GM12878 (cell line): ENCODE results near the gene DPPA3. TPM values are rescaled to one million over a fixed set of nuclear protein-coding genes. Genes with fewer than 3 reads are reported as not detected.
"Not testable (repeated sequence)": the region's sequence is repeated elsewhere in the genome, so short reads cannot be mapped to it uniquely, and the experiment has no call there.

ENCODE experiments used
- ATAC-seq: fragments of 200-7000 bp; cut with Tn5 transposase; 3 replicates; pipeline ENCODE4 v1.9.1; 2020; ENCODE audit warnings: mild to moderate bottlenecking, moderate library complexity
- BruUV-seq: library from RNA; stranded (reverse); fragments of 400-500 nt; replicated peaks from 2 replicates; lab custom pipeline; 2021; lab: Mats Ljungman, UMichigan
- CTCF ChIA-PET: fragments of 300-600 bp; sonication (Branson Sonifier 250); formaldehyde crosslinking; extraction: SDS; loops from one replicate; lab custom pipeline; 2021; ENCODE audit warnings: inconsistent platforms; lab: Yijun Ruan, JAX
- POLR2A ChIA-PET: fragments of 350-600 bp; formaldehyde crosslinking; extraction: SDS; loops from one replicate; lab custom pipeline; 2021; ENCODE audit warnings: inconsistent platforms; lab: Charles Lee
- RAD21 ChIA-PET: fragments of 300-600 bp; sonication (Branson Sonifier 250); formaldehyde crosslinking; loops from one replicate; lab custom pipeline; 2023; ENCODE audit warnings: antibody characterized with exemption; ENCODE audit not compliant: unreplicated experiment; lab: Charles Lee
- SMC1A ChIA-PET: fragments of 300-600 bp; sonication (Branson Sonifier 250); formaldehyde crosslinking; loops from one replicate; lab custom pipeline; 2023; ENCODE audit not compliant: unreplicated experiment, uncharacterized antibody; lab: Charles Lee
- DNase-seq: peaks from one replicate; pipeline ENCODE4 v3.0.0-alpha.2; 2011; ENCODE audit warnings: low read depth, low spot score
- FAIRE-seq: peaks from 3 replicates; lab custom pipeline; 2011; peaks lifted over from hg19 to GRCh38; lab: Jason Lieb, UNC
- H2AFZ ChIP-seq: 2 replicates; pipeline ENCODE4 v1.6.0; 2011; ENCODE audit warnings: low read depth, low read length, control low read depth; ENCODE audit not compliant: control insufficient read depth
- H3K27ac ChIP-seq: 2 replicates; pipeline ENCODE4 v1.5.1; 2011; ENCODE audit warnings: control low read depth; ENCODE audit not compliant: control insufficient read depth, insufficient read depth
- H3K27me3 ChIP-seq, 2 experiments: replicated peaks in 1 of 2; 2 replicates each; pipeline versions ENCODE4 v1.6.0 to v1.6.1; 2011; ENCODE audit warnings: low read length in 1 of 2; ENCODE audit not compliant: control insufficient read depth in 2 of 2, insufficient read depth in 2 of 2
- H3K36me3 ChIP-seq, 2 experiments: 2 replicates each; pipeline ENCODE4 v1.5.1; 2011; ENCODE audit warnings: low read length in 1 of 2; ENCODE audit not compliant: control insufficient read depth in 2 of 2, insufficient read depth in 2 of 2
- H3K4me1 ChIP-seq: 2 replicates; pipeline ENCODE4 v1.6.1; 2011; ENCODE audit warnings: mild to moderate bottlenecking, low read length, moderate library complexity, mixed read lengths; ENCODE audit not compliant: control insufficient read depth, insufficient read depth
- H3K4me2 ChIP-seq: 2 replicates; pipeline ENCODE4 v1.6.0; 2011; ENCODE audit warnings: control low read depth; ENCODE audit not compliant: control insufficient read depth, insufficient read depth
- H3K4me3 ChIP-seq: fragments of 200-600 bp; sonication (generic); 2 replicates; pipeline ENCODE4 v1.5.1; 2016
- H3K79me2 ChIP-seq: 2 replicates; pipeline ENCODE4 v1.6.0; 2011; ENCODE audit warnings: low read length; ENCODE audit not compliant: control insufficient read depth, insufficient read depth
- H3K9ac ChIP-seq: 2 replicates; pipeline ENCODE4 v1.8.0; 2011; ENCODE audit warnings: low read length, control low read depth, mixed read lengths; ENCODE audit not compliant: control insufficient read depth, insufficient read depth
- H3K9me3 ChIP-seq: replicated peaks from 3 replicates; pipeline ENCODE4 v1.5.1; 2011; ENCODE audit warnings: mild to moderate bottlenecking, low read length; ENCODE audit not compliant: control insufficient read depth, insufficient read depth
- H4K20me1 ChIP-seq: 2 replicates; pipeline ENCODE4 v1.6.0; 2011; ENCODE audit not compliant: control insufficient read depth, insufficient read depth
- SREBF2 ChIP-seq: IDR thresholded peaks from 2 replicates; pipeline ENCODE4 v1.6.1; 2012; ENCODE audit warnings: mild to moderate bottlenecking, low read length
- WGBS: methylation state at CpG from one replicate; pipeline ENCODE4 v1.1.6; 2016; ENCODE audit warnings: low lambda C conversion rate; ENCODE audit not compliant: insufficient replicate concordance, insufficient coverage; ENCODE audit errors: missing lambda C conversion rate; 5-methylcytosine and 5-hydroxymethylcytosine counted together
- in situ Hi-C: fragments of 300-500 bp; cut with MboI; formaldehyde crosslinking; loops from 9 replicates; pipeline ENCODE4 v1.14.3; 2018; ENCODE audit warnings: mixed read lengths
- intact Hi-C: fragments of 100-400 bp; cut with micrococcal nuclease; formaldehyde crosslinking; loops from one replicate; pipeline ENCODE4 v1.14.2; 2022; ENCODE audit not compliant: unreplicated experiment
- polyA plus RNA-seq, 11 experiments: library from polyadenylated mRNA; depleted of rRNA in 4 of 11; unstranded in 6 of 11; stranded (reverse) in 5 of 11; fragments of >200 nt; fragmentation: Nextera tagmentation in 4 of 11; fragmentation: Illumina TruSeq in 1 of 11; extraction: Ambion mirVana in 4 of 11; extraction: Trizol in 1 of 11; gene quantifications; 1 replicate in 1 of 11; 2 replicates in 10 of 11; pipeline versions ENCODE4 v1.2.1 to v1.2.3, GENCODE V29; 2011 to 2016; ENCODE audit warnings: inconsistent platforms in 2 of 11, missing spikeins in 2 of 11, low read depth in 1 of 11
- total RNA-seq, 4 experiments: library from RNA; depleted of rRNA in 3 of 4; stranded (reverse); fragments of >200 nt in 3 of 4; fragmentation: Illumina TruSeq in 1 of 4; extraction: Trizol in 1 of 4; gene quantifications; 2 replicates each; pipeline versions ENCODE4 v1.2.1 to v1.2.3, GENCODE V29; 2013 to 2021

Gene DPPA3
- total and polyA plus RNA-seq, 10 of the 15 experiments (the other 5 are each of a cell fraction or from before 2014, with no cell fraction given) = 0.05 TPM; not detected in 9

DNA sequence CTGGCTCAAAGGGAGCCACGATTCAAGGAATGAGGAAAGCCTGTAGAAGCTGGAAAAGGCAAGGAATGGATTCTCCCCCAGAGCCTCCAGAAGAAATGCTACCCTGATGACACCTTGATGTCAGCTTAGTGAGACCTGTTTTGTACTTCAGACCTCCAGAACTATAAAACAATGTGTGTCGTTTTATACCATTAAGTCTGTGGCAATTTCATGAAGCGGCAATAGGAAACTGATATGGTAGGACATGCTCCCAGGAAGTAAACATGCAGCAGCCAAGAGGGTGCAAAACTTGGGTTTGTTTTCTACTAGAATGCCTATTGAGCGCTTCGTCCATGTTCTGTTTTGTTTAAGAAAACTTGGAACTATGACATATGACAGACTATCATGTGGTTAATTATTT is 43.1 kb upstream of the DPPA3 start:
- in situ Hi-C loops = no loop called here
- 20% methylated on average over 5 of the region's 5 CpGs for WGBS
- H3K4me3 ChIP-seq = no peak overlapping the region
- H4K20me1 ChIP-seq = no peaks in the 10 kb centered on the region
- BruUV-seq = no TSS peak
- no peaks in the 10 kb centered on the region for H3K79me2 ChIP-seq
- POLR2A ChIA-PET = no interaction called here
- TF ChIP-seq SREBF2 = no peak
- TF ChIP-seq, all 136 proteins: peak for 0
- no peak for ATAC-seq
- no peak for DNase-seq
- SMC1A ChIA-PET = interaction anchor here (0.9 to 1.3 kb wide), 2 partner anchors 9 to 26 kb away, joined by 3 to 4 read pairs; no protein-coding TSS in a partner anchor
- no peak overlapping the region for H3K4me2 ChIP-seq
- no peaks in the 10 kb centered on the region for H3K27me3 ChIP-seq
- no peak overlapping the region for H2AFZ ChIP-seq
- no peak for FAIRE-seq
- H3K9me3 ChIP-seq = no peaks in the 10 kb centered on the region
- RAD21 ChIA-PET = no interaction called here
- CTCF ChIA-PET = interaction anchor here (0.6 to 1.7 kb wide), 4 partner anchors 10 to 79 kb away, joined by 3 to 5 read pairs (median 3); partner anchors contain the start of gene CLEC4C
- H3K9ac ChIP-seq = no peak overlapping the region
- intact Hi-C loops = no loop called here
- H3K36me3 ChIP-seq = no peaks in the 10 kb centered on the region
- no peak overlapping the region for H3K27ac ChIP-seq
- no peaks in the 10 kb centered on the region for H3K4me1 ChIP-seq

DNA sequence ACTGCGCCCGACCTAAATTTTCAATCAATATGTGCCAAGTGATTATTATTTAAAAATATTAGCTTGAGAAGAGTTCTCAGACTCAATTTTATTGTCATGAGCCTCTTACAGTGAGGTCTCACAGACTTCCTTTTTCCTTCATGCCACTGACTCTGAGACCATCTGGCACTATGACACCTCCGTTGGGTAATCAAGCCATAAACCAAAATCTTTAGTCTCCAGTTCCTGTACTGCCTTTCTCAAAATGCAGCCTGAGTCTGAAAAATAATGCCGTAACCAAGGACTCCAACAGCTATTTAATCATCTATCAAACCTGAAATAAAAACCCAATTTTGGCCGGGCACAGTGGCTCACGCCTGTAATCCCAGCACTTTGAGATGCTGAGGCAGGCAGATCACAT is 35.8 kb upstream of the DPPA3 start:
- H4K20me1 ChIP-seq, H3K27me3 ChIP-seq, POLR2A ChIA-PET, H3K4me3 ChIP-seq, FAIRE-seq, H3K79me2 ChIP-seq, H3K4me1 ChIP-seq, H3K36me3 ChIP-seq, RAD21 ChIA-PET, H3K4me2 ChIP-seq, DNase-seq, H3K27ac ChIP-seq, H3K9me3 ChIP-seq, BruUV-seq, intact Hi-C loops, SMC1A ChIA-PET, H3K9ac ChIP-seq, H2AFZ ChIP-seq, ATAC-seq: not testable (repeated sequence)
- CTCF ChIA-PET = interaction anchor here (1.4 to 4.0 kb wide), 2 partner anchors 33 to 131 kb away, joined by 5 to 27 read pairs; no protein-coding TSS in a partner anchor
- in situ Hi-C loops = loop anchor here (5.0 kb wide), 1 partner anchor 132 kb away; no protein-coding TSS in a partner anchor
- 12% methylated on average over 6 of the region's 6 CpGs for WGBS
